Caco-2 (cell line): Measurements from ENCODE around the gene PANK2. TPM values are rescaled to one million over a fixed set of nuclear protein-coding genes. Genes with fewer than 3 reads are reported as not detected.

Experiments used
- BruUV-seq: library from RNA; stranded (reverse); fragments of 400-500 nt; replicated peaks from 2 replicates; lab custom pipeline; 2021; lab: Mats Ljungman, UMichigan
- CTCF ChIA-PET: fragments of 300-600 bp; sonication (Branson Sonifier 250); formaldehyde crosslinking; loops from one replicate; lab custom pipeline; 2022; ENCODE audit warnings: antibody characterized with exemption; lab: Charles Lee
- POLR2A ChIA-PET: fragments of 300-600 bp; sonication (Branson Sonifier 250); formaldehyde crosslinking; loops from one replicate; lab custom pipeline; 2022; ENCODE audit warnings: antibody characterized with exemption; lab: Charles Lee
- DNase-seq, 2 experiments: peaks; one replicate each; pipeline versions ENCODE4 v3.0.0 to v3.0.0-alpha.2; 2020 to 2022
- H3K27me3 ChIP-seq: replicated peaks from 2 replicates; pipeline ENCODE4 v1.6.0; 2011; ENCODE audit warnings: low read length; ENCODE audit not compliant: control insufficient read depth, insufficient read depth
- H3K36me3 ChIP-seq: 2 replicates; pipeline ENCODE4 v1.5.1; 2011; ENCODE audit warnings: low read length; ENCODE audit not compliant: control insufficient read depth, insufficient read depth
- H3K4me1 ChIP-seq: fragments of 250-450 bp; sonication (Bioruptor Pico); 2 replicates; pipeline ENCODE4 v1.5.1; 2020; ENCODE audit warnings: mild to moderate bottlenecking
- H3K4me3 ChIP-seq: 2 replicates; pipeline ENCODE4 v1.5.1; 2011; ENCODE audit warnings: low read depth, mild to moderate bottlenecking, control low read depth, low read length
- H3K9me3 ChIP-seq: fragments of 250-450 bp; sonication (Bioruptor Pico); 2 replicates; pipeline ENCODE4 v1.5.1; 2020; ENCODE audit warnings: mild to moderate bottlenecking, moderate library complexity
- H3K27ac Mint-ChIP-seq: one replicate; pipeline ENCODE4 v1.8.0; 2022; ENCODE audit warnings: mixed read lengths; ENCODE audit not compliant: unreplicated experiment
- H3K27me3 Mint-ChIP-seq: one replicate; pipeline ENCODE4 v1.8.0; 2022; ENCODE audit warnings: mixed read lengths; ENCODE audit not compliant: insufficient read depth, unreplicated experiment
- H3K36me3 Mint-ChIP-seq: one replicate; pipeline ENCODE4 v1.8.0; 2022; ENCODE audit warnings: mild to moderate bottlenecking, mixed read lengths; ENCODE audit not compliant: insufficient read depth, unreplicated experiment
- H3K4me1 Mint-ChIP-seq: one replicate; pipeline ENCODE4 v1.8.0; 2022; ENCODE audit warnings: low read depth, mixed read lengths; ENCODE audit not compliant: unreplicated experiment
- H3K4me3 Mint-ChIP-seq: one replicate; pipeline ENCODE4 v1.8.0; 2022; ENCODE audit warnings: mild to moderate bottlenecking, moderate library complexity, mixed read lengths; ENCODE audit not compliant: unreplicated experiment
- H3K9me3 Mint-ChIP-seq: one replicate; pipeline ENCODE4 v1.8.0; 2022; ENCODE audit warnings: mixed read lengths; ENCODE audit not compliant: unreplicated experiment
- intact Hi-C: fragments of 100-400 bp; cut with micrococcal nuclease; formaldehyde crosslinking; loops from one replicate; pipeline ENCODE4 v1.10.0; 2022; ENCODE audit not compliant: unreplicated experiment
- total RNA-seq: library from RNA; stranded (reverse); gene quantifications from 2 replicates; pipeline ENCODE4 v1.2.3, GENCODE V29; 2022
- TF ChIP-seq, protein P1 (sequence below), 2 experiments: fragments of 200-600 bp in 1 of 2; IDR thresholded peaks; 1 replicate in 1 of 2; 2 replicates in 1 of 2; pipeline versions ENCODE4 v1.5.1 to v1.8.0; 2011 to 2022; ENCODE audit warnings: antibody characterized with exemption in 1 of 2, control low read depth in 1 of 2, inconsistent platforms in 1 of 2, low read depth in 1 of 2, low read length in 1 of 2, mild to moderate bottlenecking in 1 of 2, moderate library complexity in 1 of 2; ENCODE audit not compliant: insufficient read depth in 1 of 2, severe bottlenecking in 1 of 2, unreplicated experiment in 1 of 2

Gene PANK2
- total RNA-seq, 1 experiment from 2014 or later, result 58.3 TPM

DNA sequence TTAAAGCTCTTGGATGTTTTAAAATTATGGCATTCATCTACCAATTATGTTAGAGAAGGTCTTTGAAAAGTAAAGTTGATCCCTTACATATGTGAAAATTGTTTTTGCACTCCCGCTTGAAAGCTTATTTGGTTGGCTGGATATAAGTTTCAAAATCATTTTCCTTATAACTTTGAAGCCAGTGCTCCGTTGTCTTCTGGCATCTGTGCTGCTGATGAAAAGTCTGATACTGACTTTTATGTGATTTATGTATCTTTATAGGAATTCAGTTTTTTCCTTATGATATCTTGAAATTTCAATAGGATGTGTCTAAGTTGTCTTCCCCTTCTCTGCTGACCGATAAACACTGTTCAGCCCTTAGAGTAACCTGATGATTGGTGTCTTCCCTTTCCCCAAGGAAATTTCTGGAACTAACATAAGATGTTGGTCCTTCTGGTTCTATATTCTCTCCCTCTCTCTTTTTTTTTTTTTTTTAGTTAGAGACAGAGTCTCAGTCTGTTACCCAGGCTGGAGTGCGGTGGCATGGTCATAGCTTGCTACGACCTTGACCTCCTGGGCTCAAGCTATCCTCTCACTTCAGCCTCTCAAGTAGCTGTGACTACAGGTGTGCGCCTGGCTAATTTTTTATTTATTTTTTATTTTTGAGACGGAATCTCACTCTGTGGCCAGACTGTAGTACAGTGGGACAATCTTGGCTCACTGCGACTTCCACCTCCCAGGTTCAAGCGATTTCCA is 12.7 kb downstream of the PANK2 start:
- CTCF ChIA-PET, result no interaction called here
- Histone ChIP-seq H3K4me1 (peaks cover 7% of the 10 kb centered on the region), H3K36me3 (no peaks in the 10 kb centered on the region), H3K9me3 (no peaks in the 10 kb centered on the region), H3K4me3 (no peak overlapping the region), H3K27me3 (no peaks in the 10 kb centered on the region)
- POLR2A ChIA-PET, result no interaction called here
- DNase-seq, result no peak
- Mint-ChIP-seq H3K36me3 (peaks cover 36% of the 10 kb centered on the region), H3K4me1 (peaks cover 26% of the 10 kb centered on the region), H3K9me3 (no peaks in the 10 kb centered on the region), H3K4me3 (no peak overlapping the region), H3K27me3 (no peaks in the 10 kb centered on the region), H3K27ac (peak overlapping the region; percentile 7)
- TF ChIP-seq, protein P1, sequence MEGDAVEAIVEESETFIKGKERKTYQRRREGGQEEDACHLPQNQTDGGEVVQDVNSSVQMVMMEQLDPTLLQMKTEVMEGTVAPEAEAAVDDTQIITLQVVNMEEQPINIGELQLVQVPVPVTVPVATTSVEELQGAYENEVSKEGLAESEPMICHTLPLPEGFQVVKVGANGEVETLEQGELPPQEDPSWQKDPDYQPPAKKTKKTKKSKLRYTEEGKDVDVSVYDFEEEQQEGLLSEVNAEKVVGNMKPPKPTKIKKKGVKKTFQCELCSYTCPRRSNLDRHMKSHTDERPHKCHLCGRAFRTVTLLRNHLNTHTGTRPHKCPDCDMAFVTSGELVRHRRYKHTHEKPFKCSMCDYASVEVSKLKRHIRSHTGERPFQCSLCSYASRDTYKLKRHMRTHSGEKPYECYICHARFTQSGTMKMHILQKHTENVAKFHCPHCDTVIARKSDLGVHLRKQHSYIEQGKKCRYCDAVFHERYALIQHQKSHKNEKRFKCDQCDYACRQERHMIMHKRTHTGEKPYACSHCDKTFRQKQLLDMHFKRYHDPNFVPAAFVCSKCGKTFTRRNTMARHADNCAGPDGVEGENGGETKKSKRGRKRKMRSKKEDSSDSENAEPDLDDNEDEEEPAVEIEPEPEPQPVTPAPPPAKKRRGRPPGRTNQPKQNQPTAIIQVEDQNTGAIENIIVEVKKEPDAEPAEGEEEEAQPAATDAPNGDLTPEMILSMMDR (IDR thresholded peaks at IDR 0.05; ENCODE audit: insufficient read depth in 1 of 2, low read depth in 1 of 2, low read length in 1 of 2, severe bottlenecking in 1 of 2, unreplicated experiment in 1 of 2), result no peak
- intact Hi-C loops, result no loop called here
- BruUV-seq, result no TSS peak

DNA sequence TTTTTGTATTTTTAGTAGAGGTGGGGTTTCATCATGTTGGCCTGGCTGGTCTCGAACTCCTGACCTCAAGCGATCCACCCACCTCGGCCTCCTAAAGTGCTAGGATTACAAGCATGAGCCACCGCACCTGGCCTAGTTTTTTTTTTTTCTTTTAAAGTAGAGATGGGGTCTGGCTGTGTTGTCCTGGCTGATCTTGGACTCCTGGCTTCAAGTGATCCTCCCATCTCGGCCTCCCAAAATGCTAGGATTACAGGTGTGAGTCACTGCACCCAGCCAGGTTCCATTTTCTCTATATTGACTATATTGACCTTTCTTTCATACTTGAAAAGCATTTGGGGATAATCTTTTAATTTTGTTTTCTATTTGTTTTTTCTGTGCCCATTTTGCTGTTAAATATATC is 13.3 kb downstream of the PANK2 start:
- no peak overlapping the region for H3K4me3 ChIP-seq
- Mint-ChIP-seq H3K4me1 (peaks cover 22% of the 10 kb centered on the region), H3K36me3 (peaks cover 31% of the 10 kb centered on the region), H3K9me3 (no peaks in the 10 kb centered on the region), H3K4me3 (no peak overlapping the region), H3K27me3 (no peaks in the 10 kb centered on the region), H3K27ac (no peak overlapping the region)
- DNase-seq, result peak in 1 of 2 experiments; percentile 12
- H3K4me1 ChIP-seq, result peaks cover 7% of the 10 kb centered on the region; the same call in 1 of the 2 replicates
- CTCF ChIA-PET, result interaction anchor here (0.6 kb wide), 1 partner anchor 23 kb away, joined by 6 read pairs; no protein-coding TSS in a partner anchor
- H3K9me3 ChIP-seq, result no peaks in the 10 kb centered on the region
- no peaks in the 10 kb centered on the region for H3K36me3 ChIP-seq
- no TSS peak for BruUV-seq
- POLR2A ChIA-PET, result no interaction called here
- intact Hi-C loops, result no loop called here
- H3K27me3 ChIP-seq, result no peaks in the 10 kb centered on the region
- TF ChIP-seq, protein P1 (IDR thresholded peaks at IDR 0.05; ENCODE audit: insufficient read depth in 1 of 2, low read depth in 1 of 2, low read length in 1 of 2, severe bottlenecking in 1 of 2, unreplicated experiment in 1 of 2), result no peak

DNA sequence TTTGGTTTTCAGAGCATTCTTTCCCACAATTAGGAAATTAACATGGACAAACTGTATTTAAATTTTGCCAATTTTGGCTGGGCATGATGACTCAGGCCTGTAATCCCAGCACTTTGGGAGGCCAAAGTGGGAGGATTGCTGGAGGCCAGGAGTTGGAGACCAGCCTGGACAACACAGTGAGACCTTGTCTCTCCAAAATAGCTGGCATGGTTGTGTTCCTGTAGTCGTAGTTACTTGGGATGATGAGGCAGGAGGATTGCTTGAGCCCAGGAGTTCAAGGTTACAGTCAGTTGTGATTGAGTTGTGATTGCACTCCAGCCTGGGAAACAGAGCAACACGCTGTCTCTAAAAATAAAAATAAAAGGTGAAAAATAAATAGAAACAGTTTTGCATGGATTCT is 15.0 kb downstream of the PANK2 start:
- TF ChIP-seq, protein P1 (IDR thresholded peaks at IDR 0.05; ENCODE audit: insufficient read depth in 1 of 2, low read depth in 1 of 2, low read length in 1 of 2, severe bottlenecking in 1 of 2, unreplicated experiment in 1 of 2), result no peak
- no peaks in the 10 kb centered on the region for H3K9me3 ChIP-seq
- H3K36me3 ChIP-seq, result no peaks in the 10 kb centered on the region; the same call in 1 of the 2 replicates
- DNase-seq, result no peak
- ChIA-PET CTCF (no interaction called here), POLR2A (no interaction called here)
- H3K4me3 ChIP-seq, result no peak overlapping the region
- H3K27me3 Mint-ChIP-seq, result no peaks in the 10 kb centered on the region
- no TSS peak for BruUV-seq
- no peak overlapping the region for H3K27ac Mint-ChIP-seq
- no peak overlapping the region for H3K4me3 Mint-ChIP-seq
- peaks cover 22% of the 10 kb centered on the region for H3K4me1 Mint-ChIP-seq
- no peaks in the 10 kb centered on the region for H3K27me3 ChIP-seq
- intact Hi-C loops, result no loop called here
- H3K9me3 Mint-ChIP-seq, result no peaks in the 10 kb centered on the region
- peaks cover 41% of the 10 kb centered on the region for H3K36me3 Mint-ChIP-seq
- peaks cover 5% of the 10 kb centered on the region; the same call in 1 of the 2 replicates for H3K4me1 ChIP-seq
